HepG2 (cell line): ENCODE results near the gene ARHGEF38. TPM values are rescaled to one million over a fixed set of nuclear protein-coding genes. Genes with fewer than 3 reads are reported as not detected.
A peak's percentile ranks its signal among the peaks of the same experiment; 100 is the strongest.

Experiments
- EP300 ChIP-seq, 3 experiments: sonication (generic) in 1 of 3; formaldehyde crosslinking in 1 of 3; IDR thresholded peaks; 2 replicates each; pipeline versions ENCODE4 v1.5.1 to v1.6.1; 2011 to 2020; ENCODE audit warnings: low read depth in 2 of 3, low read length in 2 of 3, borderline replicate concordance in 1 of 3, improper control_type of control experiment in 1 of 3, mild to moderate bottlenecking in 1 of 3, missing genetic modification reagents in 1 of 3, moderate library complexity in 1 of 3
- MYNN ChIP-seq: sonication (generic); formaldehyde crosslinking; IDR thresholded peaks from 2 replicates; pipeline ENCODE4 v1.4.0; 2020; ENCODE audit warnings: mild to moderate bottlenecking, low read depth, missing genetic modification reagents
- NCOA1 ChIP-seq: sonication (generic); formaldehyde crosslinking; IDR thresholded peaks from 2 replicates; pipeline ENCODE4 v1.9.0; 2021; ENCODE audit warnings: missing genetic modification reagents
- NFRKB ChIP-seq: fragments of 450-650 bp; IDR thresholded peaks from 2 replicates; pipeline ENCODE4 v1.6.1; 2017
- NFYC ChIP-seq: IDR thresholded peaks from 2 replicates; pipeline ENCODE4 v1.6.1; 2016; ENCODE audit warnings: missing genetic modification reagents, missing compliant biosample characterization
- SMAD3 ChIP-seq: sonication (generic); formaldehyde crosslinking; IDR thresholded peaks from 2 replicates; pipeline ENCODE4 v1.4.0; 2020; ENCODE audit warnings: missing genetic modification reagents
- SRY ChIP-seq: sonication (generic); formaldehyde crosslinking; IDR thresholded peaks from 2 replicates; pipeline ENCODE4 v1.8.0; 2022; ENCODE audit warnings: mild to moderate bottlenecking, missing genetic modification reagents
- ZBTB40 ChIP-seq, 2 experiments: fragments of 450-650 bp in 1 of 2; sonication (generic) in 1 of 2; formaldehyde crosslinking in 1 of 2; IDR thresholded peaks; 2 replicates each; pipeline versions ENCODE4 v1.6.1 to v1.8.0; 2016 to 2022; ENCODE audit warnings: antibody characterized with exemption in 1 of 2, mild to moderate bottlenecking in 1 of 2, missing genetic modification reagents in 1 of 2
- ZC3H4 ChIP-seq: sonication (generic); formaldehyde crosslinking; IDR thresholded peaks from 2 replicates; pipeline ENCODE4 v1.4.0; 2020; ENCODE audit warnings: missing genetic modification reagents, borderline replicate concordance
- ZKSCAN1 ChIP-seq: fragments of 150-350 bp; IDR thresholded peaks from 2 replicates; pipeline ENCODE4 v1.6.1; 2014; ENCODE audit warnings: low read length
- ZNF430 ChIP-seq: sonication (generic); formaldehyde crosslinking; IDR thresholded peaks from 2 replicates; pipeline ENCODE4 v1.9.0; 2021; ENCODE audit warnings: mild to moderate bottlenecking, missing genetic modification reagents
- ZNF670 ChIP-seq: sonication (generic); formaldehyde crosslinking; IDR thresholded peaks from 2 replicates; pipeline ENCODE4 v1.8.0; 2022; ENCODE audit warnings: mild to moderate bottlenecking, missing genetic modification reagents, borderline replicate concordance
- polyA plus RNA-seq, 8 experiments: library from polyadenylated mRNA; depleted of rRNA in 3 of 8; stranded (reverse) in 7 of 8; unstranded in 1 of 8; fragments of >200 nt; fragmentation: Illumina TruSeq in 4 of 8; extraction: Trizol in 4 of 8; gene quantifications; 2 replicates each; pipeline versions ENCODE4 v1.2.1 to v1.2.3, GENCODE V29; 2011 to 2016; ENCODE audit warnings: low read depth in 4 of 8, missing spikeins in 1 of 8, mixed read lengths in 1 of 8; ENCODE audit not compliant: insufficient read depth in 1 of 8
- total RNA-seq, 5 experiments: library from RNA; depleted of rRNA; stranded (reverse); fragments of >200 nt; fragmentation: Illumina TruSeq; extraction: Trizol; gene quantifications; 2 replicates each; pipeline ENCODE4 v1.2.3, GENCODE V29; 2016; ENCODE audit warnings: low read depth in 1 of 5
- TF ChIP-seq, protein P1 (sequence below): sonication (generic); formaldehyde crosslinking; IDR thresholded peaks from 2 replicates; pipeline ENCODE4 v1.4.0; 2020; ENCODE audit warnings: missing genetic modification reagents
- TF ChIP-seq, protein P2 (sequence below): sonication (generic); formaldehyde crosslinking; IDR thresholded peaks from 2 replicates; pipeline ENCODE4 v1.4.0; 2020; ENCODE audit warnings: missing genetic modification reagents

The ARHGEF38 gene
- total and polyA plus RNA-seq, 2 of the 13 experiments (the other 11 are each of a cell fraction or from before 2014, with no cell fraction given): not detected

GRCh38 chr4:105708181-105709080 lies 156.0 kb downstream of the ARHGEF38 start, which contains the start of the genes GSTCD and INTS12 (continued):
- TF ChIP-seq ZNF670 (peak; percentile 100), ZC3H4 (CRISPR knock-in tag) (0 out of 2 replicates have a peak, but pooled peaks have one; percentile 48), NFYC (CRISPR knock-in tag) (peak; percentile 52), ZKSCAN1 (peak; percentile 73), ZBTB40 (IDR thresholded peaks at IDR 0.05) (peak; percentile 96), ZBTB40 (CRISPR knock-in tag; IDR thresholded peaks at IDR 0.05) (peak; percentile 94), NCOA1 (CRISPR knock-in tag) (peak; percentile 75; the same call in 1 of the 2 replicates), SRY (peak; percentile 75; the same call in 1 of the 2 replicates), SMAD3 (CRISPR knock-in tag) (peak; percentile 99), ZNF430 (CRISPR knock-in tag) (peak; percentile 95), NFRKB (no peak), EP300 (IDR thresholded peaks at IDR 0.05; ENCODE audit: low read depth in 2 of 2, low read length in 2 of 2) (peak; percentile 79 to 91; a peak in 3 of 4 replicates), EP300 (CRISPR knock-in tag; IDR thresholded peaks at IDR 0.05; ENCODE audit: borderline replicate concordance) (peak; percentile 68), MYNN (CRISPR knock-in tag) (no peak)
- TF ChIP-seq, protein P1, sequence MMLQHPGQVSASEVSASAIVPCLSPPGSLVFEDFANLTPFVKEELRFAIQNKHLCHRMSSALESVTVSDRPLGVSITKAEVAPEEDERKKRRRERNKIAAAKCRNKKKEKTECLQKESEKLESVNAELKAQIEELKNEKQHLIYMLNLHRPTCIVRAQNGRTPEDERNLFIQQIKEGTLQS (CRISPR knock-in tag): peak; percentile 80
- TF ChIP-seq, protein P2, sequence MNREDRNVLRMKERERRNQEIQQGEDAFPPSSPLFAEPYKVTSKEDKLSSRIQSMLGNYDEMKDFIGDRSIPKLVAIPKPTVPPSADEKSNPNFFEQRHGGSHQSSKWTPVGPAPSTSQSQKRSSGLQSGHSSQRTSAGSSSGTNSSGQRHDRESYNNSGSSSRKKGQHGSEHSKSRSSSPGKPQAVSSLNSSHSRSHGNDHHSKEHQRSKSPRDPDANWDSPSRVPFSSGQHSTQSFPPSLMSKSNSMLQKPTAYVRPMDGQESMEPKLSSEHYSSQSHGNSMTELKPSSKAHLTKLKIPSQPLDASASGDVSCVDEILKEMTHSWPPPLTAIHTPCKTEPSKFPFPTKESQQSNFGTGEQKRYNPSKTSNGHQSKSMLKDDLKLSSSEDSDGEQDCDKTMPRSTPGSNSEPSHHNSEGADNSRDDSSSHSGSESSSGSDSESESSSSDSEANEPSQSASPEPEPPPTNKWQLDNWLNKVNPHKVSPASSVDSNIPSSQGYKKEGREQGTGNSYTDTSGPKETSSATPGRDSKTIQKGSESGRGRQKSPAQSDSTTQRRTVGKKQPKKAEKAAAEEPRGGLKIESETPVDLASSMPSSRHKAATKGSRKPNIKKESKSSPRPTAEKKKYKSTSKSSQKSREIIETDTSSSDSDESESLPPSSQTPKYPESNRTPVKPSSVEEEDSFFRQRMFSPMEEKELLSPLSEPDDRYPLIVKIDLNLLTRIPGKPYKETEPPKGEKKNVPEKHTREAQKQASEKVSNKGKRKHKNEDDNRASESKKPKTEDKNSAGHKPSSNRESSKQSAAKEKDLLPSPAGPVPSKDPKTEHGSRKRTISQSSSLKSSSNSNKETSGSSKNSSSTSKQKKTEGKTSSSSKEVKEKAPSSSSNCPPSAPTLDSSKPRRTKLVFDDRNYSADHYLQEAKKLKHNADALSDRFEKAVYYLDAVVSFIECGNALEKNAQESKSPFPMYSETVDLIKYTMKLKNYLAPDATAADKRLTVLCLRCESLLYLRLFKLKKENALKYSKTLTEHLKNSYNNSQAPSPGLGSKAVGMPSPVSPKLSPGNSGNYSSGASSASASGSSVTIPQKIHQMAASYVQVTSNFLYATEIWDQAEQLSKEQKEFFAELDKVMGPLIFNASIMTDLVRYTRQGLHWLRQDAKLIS (CRISPR knock-in tag): no peak
